GM21423 (cell line): ENCODE results near the gene PITPNM1.
"Not testable (repeated sequence)": the region's sequence is repeated elsewhere in the genome, so short reads cannot be mapped to it uniquely, and the experiment has no call there.

Experiments
- ATAC-seq: cut with Tn5 transposase; IDR thresholded peaks from one replicate; pipeline ENCODE4 v1.9.1; 2021; ENCODE audit warnings: mild to moderate bottlenecking, moderate library complexity; ENCODE audit not compliant: unreplicated experiment

The PITPNM1 gene

DNA sequence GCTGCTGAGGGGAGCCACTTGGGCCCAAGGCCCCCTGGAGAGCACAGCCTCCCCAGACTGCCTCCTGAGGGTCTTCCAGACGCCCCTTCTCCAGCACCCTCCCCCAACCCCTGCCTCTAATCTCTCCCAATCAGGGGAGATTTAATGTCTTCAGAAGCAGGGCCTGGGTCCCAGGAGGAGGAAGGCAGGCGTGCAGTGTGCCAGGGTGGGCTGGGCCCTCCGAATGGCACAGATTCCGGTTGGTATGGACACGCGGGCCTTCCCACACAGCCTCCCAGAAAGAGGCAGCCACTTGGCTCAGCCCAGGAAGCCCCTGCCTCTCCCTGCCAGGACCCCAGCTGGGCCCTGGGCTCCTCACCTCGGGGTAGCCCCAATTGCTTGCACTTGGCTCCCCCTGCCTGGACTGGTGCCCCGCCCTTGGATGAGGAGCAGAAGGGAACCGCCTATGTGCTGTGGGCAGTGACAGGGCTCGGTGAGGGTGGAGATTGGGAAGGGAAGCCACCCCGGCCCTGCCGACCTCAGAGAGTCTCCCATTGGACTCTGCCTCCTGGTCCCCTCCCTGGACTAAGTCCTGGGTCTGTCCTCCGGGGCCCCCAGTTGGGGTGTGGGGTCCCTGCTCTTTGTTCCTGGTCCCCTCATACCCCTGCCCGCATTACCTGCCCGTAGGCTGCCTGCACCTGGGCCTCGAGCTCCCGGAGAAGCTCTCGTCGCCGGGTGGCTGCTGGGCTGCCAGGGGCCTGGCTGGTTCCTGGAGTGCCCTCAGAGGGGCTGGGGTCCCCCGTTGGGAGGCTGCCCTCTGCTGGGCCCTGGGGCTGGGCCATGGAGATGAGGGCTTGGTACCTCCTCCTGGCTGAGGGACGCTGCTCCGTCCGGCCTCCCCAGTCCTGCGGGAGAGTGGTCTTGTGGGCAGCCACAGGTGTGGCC lies 18.7 kb upstream of the PITPNM1 start:
- ATAC-seq = no peak

DNA sequence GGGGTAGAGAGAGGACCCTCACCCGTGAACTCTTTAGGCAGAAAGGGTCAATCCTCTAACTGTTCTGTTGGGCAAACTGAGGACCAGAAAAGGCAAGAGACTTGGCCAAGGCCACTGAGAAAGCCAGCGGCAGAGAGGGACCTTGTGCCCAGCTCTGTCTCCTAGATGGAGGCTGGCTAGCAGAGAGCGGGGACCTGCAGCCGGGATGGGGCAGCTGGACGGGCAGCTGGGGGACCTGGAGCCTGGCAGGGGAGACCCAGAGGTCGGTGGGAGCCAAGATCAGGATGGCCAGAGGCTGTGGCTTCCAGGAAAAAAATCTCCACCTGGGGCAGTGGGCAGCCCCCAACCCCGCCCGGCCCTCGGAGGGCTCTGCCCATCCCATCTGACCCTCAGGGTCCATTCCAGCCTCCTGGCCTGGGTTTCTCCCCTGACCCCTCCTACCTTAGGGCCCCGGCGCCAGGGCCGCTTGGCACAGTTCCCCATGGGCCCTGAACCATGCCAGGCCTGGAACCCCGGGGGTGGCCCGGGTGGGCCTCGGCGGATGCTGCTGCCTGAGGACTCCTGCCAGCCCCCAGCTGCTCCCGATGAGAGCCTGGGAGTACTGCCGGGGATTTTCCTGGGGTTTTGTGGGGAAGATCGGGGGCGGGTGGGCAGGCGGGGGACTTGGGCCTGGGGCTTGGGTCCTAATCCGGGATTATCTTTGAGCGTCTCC lies 17.8 kb upstream of the PITPNM1 start, which contains the start of gene CABP2:
TSS of gene CABP2 (minus strand) at position 603 of the 712 bp plus-strand sequence. CDS start at position 483, 120 bp downstream.
- no peak for ATAC-seq

DNA sequence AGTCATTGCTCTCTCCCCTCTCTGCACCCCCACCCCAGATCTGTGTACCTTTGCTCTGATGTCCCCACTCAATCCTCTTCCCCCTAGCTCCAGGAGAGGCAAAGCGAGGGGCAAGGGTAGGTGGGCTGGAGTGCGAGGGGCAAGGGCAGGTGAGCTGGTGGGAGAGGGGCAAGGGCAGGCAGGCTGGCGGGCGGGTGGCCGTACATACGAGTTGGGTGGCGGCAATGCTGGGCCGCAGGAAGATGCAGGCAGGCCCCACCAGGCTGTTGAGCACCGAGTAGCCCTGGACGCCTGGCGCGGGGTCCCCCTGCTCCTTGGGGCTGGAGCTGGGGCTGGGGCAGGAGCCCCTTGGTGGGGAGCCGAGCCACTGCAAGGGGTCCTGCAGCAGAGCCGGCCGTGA lies 17.2 kb upstream of the PITPNM1 start:
- no peak for ATAC-seq

DNA sequence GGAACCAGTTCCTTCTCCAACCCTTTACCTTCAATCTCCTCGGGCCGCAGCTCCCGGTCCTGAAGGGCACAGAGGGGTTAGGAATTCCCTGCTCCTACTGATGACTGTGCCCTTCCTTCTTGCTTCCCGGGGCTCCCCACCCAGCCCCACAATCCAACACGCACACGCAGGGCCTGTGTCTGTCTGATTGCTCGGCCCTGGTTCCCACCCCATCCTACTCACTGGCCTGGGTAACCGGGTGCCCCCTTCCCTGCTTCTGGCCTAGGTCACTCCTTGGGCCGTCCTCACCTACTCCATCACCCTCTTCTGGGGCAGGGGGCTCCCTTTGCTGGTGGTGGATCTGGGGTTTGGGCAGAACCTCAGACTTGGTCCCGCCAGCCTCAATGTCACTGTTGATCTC lies 16.8 kb upstream of the PITPNM1 start:
- no peak for ATAC-seq

DNA sequence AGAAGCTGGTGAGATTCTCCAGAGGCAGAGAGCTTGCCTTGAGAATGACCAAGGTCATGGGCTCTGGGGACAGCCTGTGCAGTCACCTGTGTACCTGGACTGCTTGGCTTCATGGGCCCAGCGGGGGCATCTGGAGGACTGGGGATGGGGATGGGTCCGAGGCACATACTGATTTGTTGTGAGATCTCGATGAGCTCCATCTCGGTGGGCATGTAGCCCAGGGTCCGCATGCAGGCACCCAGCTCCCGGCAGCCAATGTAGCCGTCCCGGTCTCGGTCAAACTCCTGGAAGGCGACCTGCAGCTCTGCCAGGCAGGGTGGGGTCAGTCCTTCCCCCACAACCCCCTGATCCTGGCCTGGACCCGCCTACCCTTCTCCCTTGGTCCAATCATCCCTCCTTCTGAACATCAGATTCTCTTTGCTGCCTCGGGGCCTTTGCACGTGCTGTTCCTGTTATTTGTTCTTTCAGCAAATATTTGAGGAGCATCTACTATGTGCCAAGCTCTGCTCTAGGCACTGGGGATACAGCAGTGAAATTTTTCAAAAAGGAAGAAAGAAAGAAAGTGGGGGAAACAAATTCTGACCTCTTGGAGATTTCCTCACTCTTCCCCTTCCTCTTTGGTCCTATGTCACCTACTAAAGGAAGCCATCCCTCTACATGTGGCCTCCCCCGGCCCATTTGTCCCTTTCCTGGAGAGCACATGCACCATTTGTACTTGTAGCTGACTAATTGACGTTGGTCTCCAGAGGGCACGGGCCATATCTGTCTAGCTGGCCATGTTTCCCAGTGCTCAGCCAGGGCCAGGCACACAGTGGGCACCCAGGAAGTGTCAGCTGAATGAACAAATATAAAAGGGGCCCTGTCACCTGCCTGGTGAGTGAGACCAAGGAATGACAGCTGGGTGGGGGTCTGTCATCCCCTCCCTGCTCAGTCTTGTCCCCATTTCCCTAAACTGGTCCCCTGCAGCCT lies 16.0 kb upstream of the PITPNM1 start:
- no peak for ATAC-seq

DNA sequence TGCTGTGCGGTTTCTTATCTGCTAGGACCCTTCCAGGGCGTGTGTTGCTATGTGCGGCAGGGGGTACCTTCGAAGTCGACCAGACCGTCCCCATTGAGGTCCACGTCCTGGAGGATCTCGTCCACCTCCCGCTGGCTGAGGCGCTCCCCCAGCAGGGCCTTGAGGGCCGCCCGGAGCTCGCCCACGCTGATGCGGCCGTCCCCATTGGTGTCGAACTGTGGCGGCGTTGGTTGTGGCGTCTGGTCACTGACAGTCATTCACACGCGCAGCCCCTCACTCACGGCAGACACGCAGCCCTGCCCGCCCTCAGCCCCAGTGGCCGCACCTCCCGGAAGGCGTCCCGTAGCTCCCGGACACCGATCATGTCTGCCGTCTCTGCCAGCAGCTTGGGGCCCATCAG lies 14.6 kb upstream of the PITPNM1 start:
- no peak for ATAC-seq

DNA sequence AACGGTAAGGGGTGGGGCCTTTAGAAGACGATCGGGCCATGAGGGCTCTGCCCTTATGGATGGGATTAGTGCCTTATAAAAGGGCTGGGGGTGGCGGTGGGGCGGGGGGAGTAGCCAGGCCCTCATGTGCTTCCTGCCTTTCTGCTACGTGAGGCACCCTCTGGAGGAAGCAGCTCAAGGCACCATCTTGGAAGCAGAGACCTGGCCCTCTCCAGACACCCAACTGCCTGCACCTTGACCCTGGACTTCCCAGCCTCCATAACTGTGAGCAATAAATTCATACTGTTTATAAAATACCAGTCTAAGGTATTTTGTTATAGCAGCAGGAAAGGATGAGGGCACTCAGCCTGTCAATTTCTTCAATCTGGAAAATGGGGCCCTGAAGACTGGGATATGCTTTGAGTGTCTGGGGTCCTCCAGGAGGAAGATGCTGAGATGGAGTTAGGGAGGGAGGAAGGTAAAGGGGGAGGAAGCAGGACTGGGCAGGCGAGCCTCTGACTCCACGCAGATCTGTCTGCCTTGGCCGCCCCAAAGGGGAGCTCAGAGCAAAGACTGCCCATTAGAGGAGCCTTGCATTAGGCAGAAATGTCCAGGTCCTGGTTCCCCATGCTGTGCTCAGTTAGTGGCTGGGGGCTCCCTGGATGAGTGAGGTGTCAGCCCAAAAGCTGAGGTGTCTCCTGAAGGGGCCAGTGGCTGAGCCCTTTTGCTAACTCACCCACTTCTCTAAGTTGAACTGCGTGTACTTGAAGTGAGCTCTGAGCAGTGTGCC lies 12.8 kb upstream of the PITPNM1 start:
- ATAC-seq = no peak

DNA sequence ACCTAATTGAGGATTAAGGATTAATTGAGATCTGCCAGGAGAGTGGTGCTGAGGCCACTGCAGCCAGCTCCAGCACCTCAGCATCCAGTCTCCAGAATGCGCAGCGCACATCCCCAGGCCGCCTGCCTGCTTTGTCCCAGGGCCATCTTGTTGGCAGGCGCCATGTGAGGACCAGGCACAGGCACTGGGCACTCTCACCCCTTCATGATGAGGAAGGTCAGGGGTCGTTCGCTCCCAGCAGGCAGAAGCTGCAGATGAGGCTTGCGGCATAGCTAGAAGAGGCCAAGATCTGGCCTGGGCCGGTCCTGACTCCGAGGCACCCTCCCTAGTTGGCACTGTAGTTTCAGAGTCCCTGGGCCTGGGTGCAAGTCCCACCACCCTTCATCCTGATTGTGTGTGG lies 11.6 kb upstream of the PITPNM1 start:
- no peak for ATAC-seq

DNA sequence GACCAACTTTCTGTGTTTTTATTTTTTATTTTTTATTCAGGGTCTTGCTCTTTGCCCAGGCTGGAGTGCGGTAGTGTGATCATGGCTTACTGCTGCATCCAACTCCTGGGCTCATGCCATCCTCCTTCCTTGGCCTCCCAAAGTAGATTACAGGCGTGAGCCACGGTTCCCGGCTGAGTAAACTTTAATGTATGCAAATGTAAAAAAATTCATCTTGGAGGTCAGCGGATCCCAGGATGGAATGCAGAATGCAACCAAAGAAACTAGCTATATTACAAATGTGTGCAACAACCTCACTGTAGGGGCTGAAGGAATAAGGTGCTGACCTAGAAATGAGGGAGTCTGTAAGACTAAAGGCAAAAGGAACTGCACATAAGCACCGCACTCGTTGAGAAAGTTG lies 9.0 kb upstream of the PITPNM1 start:
- no peak for ATAC-seq

DNA sequence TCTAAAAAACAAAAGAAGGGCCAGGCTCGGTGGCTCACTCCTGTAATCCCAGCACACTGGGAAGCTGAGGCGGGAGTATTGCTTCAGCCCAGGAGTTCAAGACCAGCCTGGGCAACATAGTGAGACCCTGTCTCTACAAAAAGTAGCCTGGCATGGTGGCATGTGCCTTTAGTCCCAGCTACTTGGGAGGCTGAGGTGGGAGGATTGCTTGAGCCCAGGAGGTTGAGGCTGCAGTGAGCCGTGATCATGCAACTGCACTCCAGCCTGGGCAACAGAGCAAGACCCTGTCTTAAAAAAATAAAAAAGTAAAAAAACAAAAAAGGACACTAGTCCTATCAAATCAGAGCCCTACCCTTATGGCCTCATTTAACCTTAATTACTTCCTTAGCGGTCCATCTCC lies 6.4 kb upstream of the PITPNM1 start:
- not testable (repeated sequence) for ATAC-seq

DNA sequence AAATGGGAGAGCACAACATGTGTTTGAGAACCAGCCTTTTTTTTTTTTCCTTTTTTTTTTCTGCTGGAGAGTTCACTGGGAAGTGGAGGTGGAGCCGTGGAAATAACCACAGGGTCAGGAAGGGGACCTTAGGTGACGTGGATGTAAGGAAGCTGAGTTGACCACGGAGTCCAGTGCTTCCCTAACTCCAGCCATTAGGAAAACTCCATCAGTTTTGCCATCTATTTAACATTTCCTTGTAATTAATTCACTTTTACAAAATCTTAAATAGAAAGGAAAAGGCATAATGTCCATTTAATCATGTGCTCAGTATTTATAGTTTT lies 4.8 kb upstream of the PITPNM1 start:
- ATAC-seq = no peak

DNA sequence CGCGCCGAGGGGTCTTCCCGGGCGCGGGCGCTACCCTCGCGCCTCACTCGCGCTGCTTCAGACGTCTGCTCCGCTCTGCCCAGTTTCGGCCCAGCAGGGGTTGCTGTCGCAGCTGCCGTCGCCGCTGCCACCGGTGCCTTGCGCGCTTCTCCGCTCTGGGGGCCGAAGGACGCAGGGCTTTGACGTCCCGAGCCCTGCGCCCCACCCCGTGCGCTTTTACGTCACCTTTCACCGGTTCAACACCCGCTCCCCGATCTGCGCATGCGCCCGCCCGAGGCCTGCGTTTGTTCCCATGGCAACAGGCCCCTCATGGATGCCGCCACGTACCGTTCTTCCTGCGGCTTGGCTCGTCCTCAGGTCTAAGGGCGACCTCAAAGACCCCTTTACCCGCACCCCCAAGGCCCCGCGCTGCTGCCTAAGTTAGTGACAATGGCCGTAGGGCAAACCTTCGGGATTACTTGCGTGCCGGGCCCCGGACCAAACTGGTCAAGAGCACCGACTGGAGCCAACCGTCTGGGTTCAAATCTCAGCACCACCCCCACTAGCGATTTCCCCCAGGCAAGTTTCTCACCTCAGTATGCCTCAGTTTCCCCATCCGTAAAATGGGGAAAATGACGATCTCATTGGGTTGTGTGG lies 3.4 kb upstream of the PITPNM1 start:
- ATAC-seq = peak; percentile 42

DNA sequence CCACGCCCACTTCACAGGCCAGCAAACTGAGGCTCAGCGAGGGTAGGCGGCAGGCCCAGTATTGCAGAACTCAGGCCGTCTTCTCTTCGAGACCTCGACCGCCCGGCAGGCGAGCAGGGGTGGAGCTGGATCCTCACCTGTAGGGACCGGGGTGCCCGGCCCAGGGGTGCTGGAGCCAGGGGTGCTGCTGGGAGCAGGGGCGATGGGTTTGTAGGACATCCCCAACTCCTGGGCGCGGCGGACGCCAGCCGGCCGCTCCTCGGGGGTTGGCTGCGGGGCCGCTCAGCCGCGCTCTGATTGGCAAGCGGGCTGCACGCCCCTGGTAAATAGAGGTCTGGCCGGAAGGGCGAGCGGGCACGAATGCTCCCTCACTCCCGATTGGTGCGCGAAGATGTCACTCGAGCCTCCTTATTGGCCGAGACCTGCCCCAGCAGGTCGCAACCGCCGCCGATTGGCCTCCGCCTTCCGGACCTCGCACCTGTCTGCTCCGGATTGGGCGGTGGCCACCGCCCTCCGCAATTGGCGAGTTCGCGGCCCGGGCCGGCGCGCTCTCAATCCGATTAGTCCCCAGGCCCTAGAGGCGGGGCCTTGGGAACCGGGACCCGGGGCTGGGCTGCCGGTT lies 2.8 kb upstream of the PITPNM1 start, which contains the start of gene CDK2AP2:
TSS of gene CDK2AP2 (minus strand) at position 299 of the 622 bp plus-strand sequence. CDS start at position 219, 80 bp downstream.
- peak; percentile 70 for ATAC-seq

DNA sequence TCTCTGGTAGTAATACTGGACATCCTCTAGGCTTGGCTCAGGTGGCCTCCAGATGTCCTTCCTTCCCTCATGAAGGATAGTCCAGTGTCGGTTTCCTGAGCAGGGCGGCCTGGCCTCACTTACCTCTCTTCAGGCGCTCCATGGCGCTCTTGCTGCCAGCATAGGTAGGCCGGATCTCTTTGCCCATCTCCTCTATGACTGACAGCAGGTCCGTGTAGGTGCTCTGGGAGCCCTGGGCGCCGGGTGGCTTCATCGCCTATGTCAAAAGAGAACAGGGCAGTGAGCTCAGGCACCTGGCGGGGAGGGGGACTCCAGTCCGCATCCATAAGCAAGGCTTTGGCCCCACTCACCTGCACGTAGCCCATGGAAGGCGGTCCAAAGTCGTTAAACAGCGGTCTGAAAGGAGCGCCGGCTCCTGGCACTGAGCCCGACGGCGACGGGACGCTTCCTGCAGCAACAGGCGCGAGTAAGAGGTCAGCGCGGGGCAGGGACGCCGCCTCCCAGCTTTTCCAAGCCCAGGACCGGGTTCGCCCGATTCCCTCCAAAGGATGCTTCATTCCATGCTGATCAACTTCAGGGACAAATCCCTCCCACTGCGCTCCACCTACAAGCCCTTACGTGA lies 2.2 kb upstream of the PITPNM1 start:
- no peak for ATAC-seq

DNA sequence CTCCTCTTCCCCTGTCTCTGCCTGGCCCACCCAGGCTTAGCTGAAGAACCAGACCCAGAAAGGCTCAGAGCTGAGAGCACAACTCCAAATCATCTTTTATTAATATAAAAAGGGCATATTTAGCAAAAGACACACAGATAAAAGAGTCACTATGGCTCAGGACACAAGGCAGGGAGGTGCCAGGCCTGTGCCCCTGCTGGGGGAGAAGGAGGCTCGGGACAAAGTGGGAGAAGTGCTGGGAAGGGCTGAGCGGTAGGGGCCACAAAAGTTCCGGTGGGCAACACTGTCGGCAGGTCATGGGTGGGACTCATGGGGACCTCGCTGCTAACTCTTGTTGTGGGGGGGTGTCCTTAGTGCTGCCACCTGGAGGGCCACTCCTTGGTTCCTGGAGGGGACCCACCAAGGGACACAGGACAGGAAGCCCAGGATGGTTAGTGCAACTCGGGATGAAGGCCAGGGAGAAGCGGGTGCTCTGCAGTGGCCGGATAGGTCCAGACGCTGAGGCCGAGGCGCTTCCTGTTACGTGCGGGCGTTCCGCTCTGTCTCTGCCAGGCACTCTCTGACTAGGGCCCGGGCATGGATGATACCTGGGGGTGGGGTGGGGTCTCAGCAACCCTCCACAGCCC lies 1.4 kb upstream of the PITPNM1 start:
- no peak for ATAC-seq

DNA sequence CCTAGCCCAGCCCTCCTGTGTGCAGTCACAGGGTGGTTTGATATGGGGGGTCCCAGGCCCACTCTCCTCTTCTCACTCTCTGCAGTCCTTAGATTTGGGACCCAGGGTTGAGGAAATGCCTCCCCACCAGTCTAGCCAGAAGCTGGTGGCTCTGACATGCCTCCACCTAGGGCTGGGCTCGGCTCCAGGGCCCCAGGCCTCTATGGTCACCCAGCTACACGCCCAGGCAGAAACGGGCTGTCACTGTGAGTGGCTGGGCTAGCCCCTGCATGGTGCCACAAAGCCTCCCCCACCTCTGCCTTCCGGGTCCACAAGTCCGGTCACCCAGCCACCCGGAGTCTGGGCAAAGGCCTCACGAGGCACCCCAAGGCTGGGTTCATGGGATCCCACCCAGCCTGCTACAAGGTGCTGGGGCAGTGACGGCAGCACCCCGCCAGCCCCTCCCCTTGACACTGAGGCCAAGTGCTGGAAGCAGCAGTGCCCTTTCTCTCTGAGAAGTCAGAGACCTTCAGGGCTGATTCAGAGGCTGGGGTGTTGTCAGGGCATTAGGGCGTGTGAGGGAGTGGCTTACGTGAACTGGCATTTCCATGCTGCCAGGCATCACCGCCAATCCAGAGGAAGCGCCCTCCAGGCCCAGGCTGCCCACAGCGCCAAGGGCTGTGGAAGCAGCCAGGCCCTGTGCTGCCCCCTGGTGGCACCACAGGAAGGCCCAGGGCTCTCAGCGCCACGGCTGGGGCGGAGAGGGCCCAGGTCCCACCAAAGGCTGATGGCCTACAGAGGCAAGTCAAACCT lies 638 bp upstream of the PITPNM1 start:
- ATAC-seq = no peak
